Measurements from ENCODE around the gene TRAIP. TPM values are rescaled to one million over a fixed set of nuclear protein-coding genes. Genes with fewer than 3 reads are reported as not detected.

Gene TRAIP
- total RNA-seq, 1 experiment from 2014 or later: 18.5 TPM

DNA sequence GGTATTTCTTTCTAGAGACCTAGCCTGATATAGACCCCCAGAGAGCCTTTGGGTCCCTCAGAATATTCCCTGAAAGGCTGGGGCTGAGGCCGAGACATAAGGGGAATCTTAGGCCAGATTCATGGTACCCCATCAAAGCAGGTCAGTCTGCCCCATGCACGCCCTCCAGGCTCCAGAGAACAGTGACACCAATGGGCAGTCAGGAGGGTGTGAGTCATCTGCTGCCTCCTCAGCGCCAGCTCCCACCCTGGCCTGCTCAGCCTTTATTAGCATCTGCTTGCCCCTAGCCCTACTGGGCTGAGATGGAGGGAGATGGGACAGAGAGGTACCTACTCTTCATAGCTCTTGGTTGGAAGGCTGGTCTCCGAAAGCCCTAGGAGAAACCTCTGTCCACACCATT is 27.6 kb upstream of the TRAIP start:
- ChIA-PET POLR2A (no interaction called here), CTCF (no interaction called here)
- Histone ChIP-seq H3K4me3 (ENCODE audit: low read depth in 2 of 2, low read length in 2 of 2) (no peak overlapping the region), H3K27ac (ENCODE audit: low read length) (no peak overlapping the region), H3K36me3 (ENCODE audit: control insufficient read depth, insufficient read depth, low read length) (no peaks in the 10 kb centered on the region), H3K4me1 (ENCODE audit: control insufficient read depth, insufficient read depth, low read length) (no peaks in the 10 kb centered on the region), H3K27me3 (ENCODE audit: control insufficient read depth, insufficient read depth, low read length) (no peaks in the 10 kb centered on the region), H3K9me3 (ENCODE audit: control insufficient read depth, insufficient read depth, low read depth, low read length) (no peaks in the 10 kb centered on the region)
- in situ Hi-C loops (cut with HindIII; ENCODE audit: low pct_unique_long_range_greater_than_20kb, low sequenced_read_pairs): no loop called here
- ATAC-seq (peak; percentile 25; the same call in 1 of the 2 replicates), DNase-seq (ENCODE audit: low read depth, low spot score) (no peak)
- intact Hi-C loops (cut with micrococcal nuclease; ENCODE audit: unreplicated experiment): no loop called here
- no peak for TF ChIP-seq POLR2AphosphoS5 (IDR thresholded peaks at IDR 0.05; ENCODE audit: low read depth, low read length)
- TF ChIP-seq, protein P1, sequence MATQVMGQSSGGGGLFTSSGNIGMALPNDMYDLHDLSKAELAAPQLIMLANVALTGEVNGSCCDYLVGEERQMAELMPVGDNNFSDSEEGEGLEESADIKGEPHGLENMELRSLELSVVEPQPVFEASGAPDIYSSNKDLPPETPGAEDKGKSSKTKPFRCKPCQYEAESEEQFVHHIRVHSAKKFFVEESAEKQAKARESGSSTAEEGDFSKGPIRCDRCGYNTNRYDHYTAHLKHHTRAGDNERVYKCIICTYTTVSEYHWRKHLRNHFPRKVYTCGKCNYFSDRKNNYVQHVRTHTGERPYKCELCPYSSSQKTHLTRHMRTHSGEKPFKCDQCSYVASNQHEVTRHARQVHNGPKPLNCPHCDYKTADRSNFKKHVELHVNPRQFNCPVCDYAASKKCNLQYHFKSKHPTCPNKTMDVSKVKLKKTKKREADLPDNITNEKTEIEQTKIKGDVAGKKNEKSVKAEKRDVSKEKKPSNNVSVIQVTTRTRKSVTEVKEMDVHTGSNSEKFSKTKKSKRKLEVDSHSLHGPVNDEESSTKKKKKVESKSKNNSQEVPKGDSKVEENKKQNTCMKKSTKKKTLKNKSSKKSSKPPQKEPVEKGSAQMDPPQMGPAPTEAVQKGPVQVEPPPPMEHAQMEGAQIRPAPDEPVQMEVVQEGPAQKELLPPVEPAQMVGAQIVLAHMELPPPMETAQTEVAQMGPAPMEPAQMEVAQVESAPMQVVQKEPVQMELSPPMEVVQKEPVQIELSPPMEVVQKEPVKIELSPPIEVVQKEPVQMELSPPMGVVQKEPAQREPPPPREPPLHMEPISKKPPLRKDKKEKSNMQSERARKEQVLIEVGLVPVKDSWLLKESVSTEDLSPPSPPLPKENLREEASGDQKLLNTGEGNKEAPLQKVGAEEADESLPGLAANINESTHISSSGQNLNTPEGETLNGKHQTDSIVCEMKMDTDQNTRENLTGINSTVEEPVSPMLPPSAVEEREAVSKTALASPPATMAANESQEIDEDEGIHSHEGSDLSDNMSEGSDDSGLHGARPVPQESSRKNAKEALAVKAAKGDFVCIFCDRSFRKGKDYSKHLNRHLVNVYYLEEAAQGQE (IDR thresholded peaks at IDR 0.05; ENCODE audit: insufficient read depth in 1 of 2, low read depth in 2 of 2, low read length in 1 of 2): no peak
- TF ChIP-seq, protein P2, sequence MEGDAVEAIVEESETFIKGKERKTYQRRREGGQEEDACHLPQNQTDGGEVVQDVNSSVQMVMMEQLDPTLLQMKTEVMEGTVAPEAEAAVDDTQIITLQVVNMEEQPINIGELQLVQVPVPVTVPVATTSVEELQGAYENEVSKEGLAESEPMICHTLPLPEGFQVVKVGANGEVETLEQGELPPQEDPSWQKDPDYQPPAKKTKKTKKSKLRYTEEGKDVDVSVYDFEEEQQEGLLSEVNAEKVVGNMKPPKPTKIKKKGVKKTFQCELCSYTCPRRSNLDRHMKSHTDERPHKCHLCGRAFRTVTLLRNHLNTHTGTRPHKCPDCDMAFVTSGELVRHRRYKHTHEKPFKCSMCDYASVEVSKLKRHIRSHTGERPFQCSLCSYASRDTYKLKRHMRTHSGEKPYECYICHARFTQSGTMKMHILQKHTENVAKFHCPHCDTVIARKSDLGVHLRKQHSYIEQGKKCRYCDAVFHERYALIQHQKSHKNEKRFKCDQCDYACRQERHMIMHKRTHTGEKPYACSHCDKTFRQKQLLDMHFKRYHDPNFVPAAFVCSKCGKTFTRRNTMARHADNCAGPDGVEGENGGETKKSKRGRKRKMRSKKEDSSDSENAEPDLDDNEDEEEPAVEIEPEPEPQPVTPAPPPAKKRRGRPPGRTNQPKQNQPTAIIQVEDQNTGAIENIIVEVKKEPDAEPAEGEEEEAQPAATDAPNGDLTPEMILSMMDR (IDR thresholded peaks at IDR 0.05): no peak
- no peak for TF ChIP-seq SIN3A (IDR thresholded peaks at IDR 0.05; ENCODE audit: borderline replicate concordance, insufficient read depth, low read depth, low read length)
- TF ChIP-seq TCF7L2 (IDR thresholded peaks at IDR 0.05; ENCODE audit: low read depth, low read length): no peak
- BruUV-seq (replicated peaks): no TSS peak

DNA sequence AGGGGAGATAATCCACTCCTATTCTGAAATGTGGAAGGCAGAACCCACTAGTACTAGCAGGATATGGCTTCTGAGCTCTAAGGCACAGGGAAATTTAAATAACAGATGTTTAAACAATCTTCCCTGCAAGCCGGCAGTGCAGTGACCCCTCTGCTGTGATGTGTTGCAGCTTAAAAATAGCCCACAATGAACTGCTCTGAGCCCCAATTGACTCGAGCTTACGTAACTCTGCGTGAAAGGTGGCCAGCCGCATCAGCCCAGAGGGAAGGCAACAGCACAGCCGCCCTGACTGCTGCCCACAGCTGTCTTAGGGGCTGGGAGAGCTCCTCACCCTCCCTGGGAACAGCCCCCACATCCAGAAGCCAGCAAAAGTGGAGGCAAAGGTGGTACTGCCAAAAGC is 25.8 kb upstream of the TRAIP start:
- no peak for ATAC-seq
- intact Hi-C loops (cut with micrococcal nuclease; ENCODE audit: unreplicated experiment) (no loop called here), in situ Hi-C loops (cut with HindIII; ENCODE audit: low pct_unique_long_range_greater_than_20kb, low sequenced_read_pairs) (no loop called here)
- H3K27me3 ChIP-seq (ENCODE audit: control insufficient read depth, insufficient read depth, low read length): no peaks in the 10 kb centered on the region
- no peak overlapping the region for H3K4me3 ChIP-seq (ENCODE audit: low read depth in 2 of 2, low read length in 2 of 2)
- TF ChIP-seq, protein P1 (IDR thresholded peaks at IDR 0.05; ENCODE audit: insufficient read depth in 1 of 2, low read depth in 2 of 2, low read length in 1 of 2): no peak
- TF ChIP-seq POLR2AphosphoS5 (IDR thresholded peaks at IDR 0.05; ENCODE audit: low read depth, low read length): no peak
- TF ChIP-seq TCF7L2 (IDR thresholded peaks at IDR 0.05; ENCODE audit: low read depth, low read length): no peak
- TF ChIP-seq, protein P2 (IDR thresholded peaks at IDR 0.05): no peak
- no peak for TF ChIP-seq SIN3A (IDR thresholded peaks at IDR 0.05; ENCODE audit: borderline replicate concordance, insufficient read depth, low read depth, low read length)
- no peaks in the 10 kb centered on the region for H3K9me3 ChIP-seq (ENCODE audit: control insufficient read depth, insufficient read depth, low read depth, low read length)
- ChIA-PET POLR2A (no interaction called here), CTCF (no interaction called here)
- DNase-seq (ENCODE audit: low read depth, low spot score): no peak
- H3K4me1 ChIP-seq (ENCODE audit: control insufficient read depth, insufficient read depth, low read length): no peaks in the 10 kb centered on the region
- H3K27ac ChIP-seq (ENCODE audit: low read length): no peak overlapping the region
- no peaks in the 10 kb centered on the region for H3K36me3 ChIP-seq (ENCODE audit: control insufficient read depth, insufficient read depth, low read length)
- BruUV-seq (replicated peaks): no TSS peak

Data from Panc1 (cell line).